Bronchial epithelial cell (primary cell): ENCODE measurements around the gene SPINK14. TPM values are rescaled to one million over a fixed set of nuclear protein-coding genes. Genes with fewer than 3 reads are reported as not detected.

Experiments used
- DNase-seq: peaks from one replicate; pipeline ENCODE4 v3.0.0-alpha.2; 2010; ENCODE audit warnings: low read depth
- FAIRE-seq: peaks from 2 replicates; lab custom pipeline; 2011; peaks lifted over from hg19 to GRCh38; lab: Jason Lieb, UNC
- H3K27me3 ChIP-seq: 2 replicates; pipeline ENCODE4 v1.5.1; 2011; ENCODE audit warnings: low read length; ENCODE audit not compliant: control insufficient read depth, insufficient read depth
- H3K36me3 ChIP-seq: 2 replicates; pipeline ENCODE4 v1.5.1; 2011; ENCODE audit warnings: low read length; ENCODE audit not compliant: control insufficient read depth, insufficient read depth
- H3K4me3 ChIP-seq: 2 replicates; pipeline ENCODE4 v1.5.1; 2011; ENCODE audit warnings: mild to moderate bottlenecking, low read depth, low read length, control low read depth
- total RNA-seq: library from RNA; depleted of rRNA; stranded (reverse); fragments of >200 nt; gene quantifications from 2 replicates; pipeline ENCODE4 v1.2.1, GENCODE V29; 2014
- TF ChIP-seq, protein P1 (sequence below): IDR thresholded peaks from 2 replicates; pipeline ENCODE4 v1.5.1; 2011; ENCODE audit warnings: mild to moderate bottlenecking, moderate library complexity, low read length, control low read depth, inconsistent platforms; ENCODE audit not compliant: insufficient read depth, severe bottlenecking

SPINK14 gene
- total RNA-seq, 1 donor from 2014 or later, result not detected

DNA sequence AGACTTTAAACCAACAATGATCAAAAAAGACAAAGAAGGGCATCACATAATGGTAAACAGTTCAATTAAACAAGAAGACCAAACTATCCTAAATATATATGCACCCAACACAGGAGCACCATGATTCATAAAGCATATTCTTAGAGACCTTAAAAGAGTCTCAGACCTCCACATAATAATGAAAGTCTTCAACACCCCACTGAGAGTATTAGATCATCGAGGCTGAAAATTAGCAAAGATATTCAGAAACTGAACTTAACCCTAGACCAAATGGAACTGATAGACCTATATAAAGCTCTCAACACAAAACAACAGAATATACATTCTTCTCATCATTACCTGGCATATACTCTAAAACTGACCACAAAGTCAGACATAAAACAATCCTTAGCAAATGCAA lies 11.7 kb upstream of the SPINK14 start:
- DNase-seq (no peak), FAIRE-seq (no peak)
- H3K27me3 ChIP-seq, result no peaks in the 10 kb centered on the region
- H3K36me3 ChIP-seq, result no peaks in the 10 kb centered on the region
- H3K4me3 ChIP-seq, result no peak overlapping the region
- TF ChIP-seq, protein P1, sequence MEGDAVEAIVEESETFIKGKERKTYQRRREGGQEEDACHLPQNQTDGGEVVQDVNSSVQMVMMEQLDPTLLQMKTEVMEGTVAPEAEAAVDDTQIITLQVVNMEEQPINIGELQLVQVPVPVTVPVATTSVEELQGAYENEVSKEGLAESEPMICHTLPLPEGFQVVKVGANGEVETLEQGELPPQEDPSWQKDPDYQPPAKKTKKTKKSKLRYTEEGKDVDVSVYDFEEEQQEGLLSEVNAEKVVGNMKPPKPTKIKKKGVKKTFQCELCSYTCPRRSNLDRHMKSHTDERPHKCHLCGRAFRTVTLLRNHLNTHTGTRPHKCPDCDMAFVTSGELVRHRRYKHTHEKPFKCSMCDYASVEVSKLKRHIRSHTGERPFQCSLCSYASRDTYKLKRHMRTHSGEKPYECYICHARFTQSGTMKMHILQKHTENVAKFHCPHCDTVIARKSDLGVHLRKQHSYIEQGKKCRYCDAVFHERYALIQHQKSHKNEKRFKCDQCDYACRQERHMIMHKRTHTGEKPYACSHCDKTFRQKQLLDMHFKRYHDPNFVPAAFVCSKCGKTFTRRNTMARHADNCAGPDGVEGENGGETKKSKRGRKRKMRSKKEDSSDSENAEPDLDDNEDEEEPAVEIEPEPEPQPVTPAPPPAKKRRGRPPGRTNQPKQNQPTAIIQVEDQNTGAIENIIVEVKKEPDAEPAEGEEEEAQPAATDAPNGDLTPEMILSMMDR, result no peak

DNA sequence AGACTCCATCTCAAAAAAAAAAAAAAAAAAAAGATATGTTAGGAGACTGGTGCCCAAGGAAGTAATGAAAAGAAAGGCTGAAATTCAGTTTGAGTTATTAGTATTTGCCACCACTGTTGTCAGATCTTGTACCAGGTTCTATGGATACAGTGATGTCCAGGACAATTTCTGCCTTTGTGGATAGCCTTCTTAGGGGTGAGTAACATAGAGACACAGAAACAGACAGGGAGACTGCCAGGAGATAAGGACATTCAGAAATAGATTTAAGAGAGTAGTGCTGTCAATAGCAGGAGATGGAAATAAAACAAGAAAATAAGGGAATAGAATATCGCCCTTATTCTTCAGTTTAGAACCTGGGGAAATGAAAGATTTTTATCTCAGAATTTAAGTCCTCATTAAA lies 6.3 kb upstream of the SPINK14 start:
- no peaks in the 10 kb centered on the region for H3K36me3 ChIP-seq
- no peaks in the 10 kb centered on the region for H3K27me3 ChIP-seq
- TF ChIP-seq, protein P1, result no peak
- DNase-seq (no peak), FAIRE-seq (no peak)
- H3K4me3 ChIP-seq, result no peak overlapping the region

DNA sequence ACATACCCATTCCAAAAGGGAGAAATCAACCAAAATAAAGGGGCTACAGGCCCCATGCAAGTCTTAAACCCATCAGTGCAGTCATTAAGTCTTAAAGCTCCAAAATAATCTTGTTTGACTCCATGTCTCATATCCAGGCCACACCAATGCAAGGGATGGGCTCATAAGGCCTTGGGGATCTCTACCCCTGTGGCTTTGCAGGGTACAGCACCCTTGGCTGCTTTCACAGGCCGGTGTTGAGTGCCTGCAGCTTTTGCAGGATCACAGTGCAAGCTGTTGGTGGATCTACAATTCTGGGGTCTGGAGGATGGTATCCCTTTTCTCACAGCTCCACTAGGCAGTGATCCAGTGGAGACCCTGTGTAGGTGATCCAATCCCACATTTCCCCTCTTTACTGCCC lies 5.0 kb upstream of the SPINK14 start:
- FAIRE-seq (no peak), DNase-seq (no peak)
- TF ChIP-seq, protein P1, result no peak

DNA sequence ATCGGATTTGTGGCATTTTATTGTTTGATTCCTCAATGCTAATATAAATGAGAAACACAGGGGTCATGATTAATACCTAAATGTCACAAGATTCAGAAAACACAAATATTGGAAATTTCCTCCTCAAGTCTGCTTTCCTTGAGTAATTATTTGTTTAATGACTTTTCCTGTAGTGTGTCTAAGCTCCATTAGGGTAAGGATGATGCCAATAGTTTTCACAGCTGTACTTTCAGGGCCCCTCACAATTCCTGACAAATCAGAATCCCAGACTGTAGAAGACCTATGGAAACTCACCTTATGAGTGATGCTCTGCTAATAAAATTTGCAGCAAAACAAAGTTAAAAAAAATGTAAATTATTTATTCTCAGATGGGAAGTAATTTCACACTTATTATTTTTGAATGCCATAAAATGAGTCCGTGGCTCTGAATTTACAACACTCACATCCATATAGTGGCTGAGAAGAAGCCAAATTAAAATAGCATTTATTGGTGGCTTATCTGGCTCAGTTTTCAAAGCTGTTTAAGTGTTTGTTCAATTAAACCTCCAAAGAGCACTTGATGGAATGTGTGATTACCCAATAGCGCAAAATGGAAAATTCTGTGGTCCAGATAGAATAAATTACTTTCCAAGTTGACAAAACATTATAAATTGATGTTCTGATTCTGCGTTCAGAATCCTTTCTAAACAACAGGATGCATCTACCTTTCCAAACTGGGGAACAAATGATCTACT lies 1.6 kb upstream of the SPINK14 start:
- FAIRE-seq (no peak), DNase-seq (no peak)
- Histone ChIP-seq H3K36me3 (no peaks in the 10 kb centered on the region), H3K27me3 (no peaks in the 10 kb centered on the region), H3K4me3 (no peak overlapping the region)
- TF ChIP-seq, protein P1, result no peak

More for the DNA sequence above, 5.0 kb upstream of the SPINK14 start:
- H3K27me3 ChIP-seq, result no peaks in the 10 kb centered on the region
- H3K36me3 ChIP-seq, result no peaks in the 10 kb centered on the region
- no peak overlapping the region for H3K4me3 ChIP-seq

DNA sequence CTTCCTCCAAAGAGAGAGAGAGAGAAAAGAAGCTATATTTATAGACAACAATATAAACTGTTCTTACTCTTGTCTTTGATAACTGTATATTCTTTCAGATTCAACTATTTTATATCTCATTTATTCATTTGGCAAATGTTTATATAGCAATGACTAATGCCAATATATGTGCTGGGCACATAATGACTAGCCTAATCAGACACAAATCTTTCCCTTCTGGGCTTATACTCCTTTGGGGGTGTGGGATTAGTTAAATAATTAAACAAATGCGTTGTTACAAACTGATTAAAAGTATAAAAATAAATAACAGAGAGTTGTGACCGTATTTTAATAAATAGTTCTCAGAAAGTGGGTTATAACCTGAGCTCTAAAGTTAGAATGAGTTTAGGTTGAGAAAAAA lies 4.0 kb downstream of the SPINK14 start:
- TF ChIP-seq, protein P1, result no peak
- no peaks in the 10 kb centered on the region for H3K27me3 ChIP-seq
- no peak for DNase-seq
- H3K4me3 ChIP-seq, result no peak overlapping the region
- H3K36me3 ChIP-seq, result no peaks in the 10 kb centered on the region
- no peak for FAIRE-seq

DNA sequence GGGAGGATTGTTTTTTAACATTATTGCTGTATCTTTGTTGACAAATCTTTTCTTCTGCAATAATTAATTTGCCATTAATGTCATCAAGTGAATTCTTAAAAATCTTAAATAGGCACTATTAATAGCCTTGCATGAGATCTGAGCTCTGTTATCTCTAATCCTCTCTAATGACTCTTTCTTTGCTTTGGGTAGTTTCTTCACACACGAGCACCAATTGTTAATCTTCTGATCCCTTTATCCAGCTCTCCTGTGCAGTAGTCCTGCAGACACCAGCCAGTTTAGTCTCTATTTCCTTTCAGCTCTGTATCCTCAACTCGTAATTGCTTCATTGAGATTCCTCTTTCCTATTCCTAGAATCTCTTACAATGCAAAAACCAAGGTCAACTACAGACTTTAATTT lies 8.1 kb downstream of the SPINK14 start:
- Histone ChIP-seq H3K27me3 (no peaks in the 10 kb centered on the region), H3K36me3 (no peaks in the 10 kb centered on the region), H3K4me3 (no peak overlapping the region)
- DNase-seq (no peak), FAIRE-seq (no peak)
- TF ChIP-seq, protein P1, result no peak
